ENCODE data around the gene PLD1.

PLD1 gene

GRCh38 chr3:171781711-171782127 is 28.6 kb downstream of the PLD1 start:
- no peaks in the 10 kb centered on the region for H3K9me3 ChIP-seq
- no peaks in the 10 kb centered on the region for H3K36me3 ChIP-seq
- no peaks in the 10 kb centered on the region for H3K4me1 ChIP-seq
- no peak overlapping the region for H3K4me3 ChIP-seq (ENCODE audit: low read depth, low read length)
- TF ChIP-seq CTCF (IDR thresholded peaks at IDR 0.05; ENCODE audit: low read depth, low read length), result no peak
- no peak for DNase-seq
- no peaks in the 10 kb centered on the region for H3K27me3 ChIP-seq

- H3K9me3 ChIP-seq, result no peaks in the 10 kb centered on the region
- H3K27me3 ChIP-seq, result no peaks in the 10 kb centered on the region
- H3K36me3 ChIP-seq, result no peaks in the 10 kb centered on the region
- no peaks in the 10 kb centered on the region for H3K4me1 ChIP-seq
- DNase-seq, result no peak
- TF ChIP-seq CTCF (IDR thresholded peaks at IDR 0.05; ENCODE audit: low read depth, low read length), result no peak
- no peak overlapping the region for H3K4me3 ChIP-seq (ENCODE audit: low read depth, low read length)
These were observed 31.8 kb downstream of the PLD1 start for GRCh38 chr3:171778493-171778892.

- no peaks in the 10 kb centered on the region for H3K9me3 ChIP-seq
- TF ChIP-seq CTCF (IDR thresholded peaks at IDR 0.05; ENCODE audit: low read depth, low read length), result no peak
- DNase-seq, result no peak
- H3K36me3 ChIP-seq, result no peaks in the 10 kb centered on the region
- no peaks in the 10 kb centered on the region for H3K27me3 ChIP-seq
- H3K4me3 ChIP-seq (ENCODE audit: low read depth, low read length), result no peak overlapping the region
- H3K4me1 ChIP-seq, result peaks cover 1% of the 10 kb centered on the region; the same call in 1 of the 2 replicates
These were observed 32.7 kb downstream of the PLD1 start for GRCh38 chr3:171777596-171777995.

GRCh38 chr3:171776839-171777583 is 33.3 kb downstream of the PLD1 start:
- no peak for TF ChIP-seq CTCF (IDR thresholded peaks at IDR 0.05; ENCODE audit: low read depth, low read length)
- H3K4me1 ChIP-seq, result peaks cover 6% of the 10 kb centered on the region; the same call in 1 of the 2 replicates
- no peak for DNase-seq
- no peaks in the 10 kb centered on the region for H3K27me3 ChIP-seq
- H3K4me3 ChIP-seq (ENCODE audit: low read depth, low read length), result no peak overlapping the region
- H3K9me3 ChIP-seq, result no peaks in the 10 kb centered on the region
- no peaks in the 10 kb centered on the region for H3K36me3 ChIP-seq

GRCh38 chr3:171776411-171776810 is 33.9 kb downstream of the PLD1 start:
- Histone ChIP-seq H3K4me1 (peaks cover 6% of the 10 kb centered on the region; the same call in 1 of the 2 replicates), H3K36me3 (no peaks in the 10 kb centered on the region), H3K4me3 (ENCODE audit: low read depth, low read length) (no peak overlapping the region), H3K27me3 (no peaks in the 10 kb centered on the region), H3K9me3 (no peaks in the 10 kb centered on the region)
- no peak for TF ChIP-seq CTCF (IDR thresholded peaks at IDR 0.05; ENCODE audit: low read depth, low read length)
- no peak for DNase-seq

- no peak for DNase-seq
- no peaks in the 10 kb centered on the region for H3K36me3 ChIP-seq
- TF ChIP-seq CTCF (IDR thresholded peaks at IDR 0.05; ENCODE audit: low read depth, low read length), result no peak
- H3K27me3 ChIP-seq, result no peaks in the 10 kb centered on the region
- no peaks in the 10 kb centered on the region for H3K9me3 ChIP-seq
- H3K4me3 ChIP-seq (ENCODE audit: low read depth, low read length), result no peak overlapping the region
- H3K4me1 ChIP-seq, result peaks cover 6% of the 10 kb centered on the region; the same call in 1 of the 2 replicates
These were observed 34.3 kb downstream of the PLD1 start for GRCh38 chr3:171775943-171776342.

All from BE2C (cell line).